Loucy (cell line): ENCODE results near the gene HPSE2.

ENCODE experiments used
- CTCF ChIP-seq: fragments of 200-600 bp; sonication (generic); conservative IDR thresholded peaks from 2 replicates; pipeline ENCODE4 v1.5.1; 2014; ENCODE audit warnings: mild to moderate bottlenecking, antibody characterized with exemption, low read length
- EZH2phosphoT487 ChIP-seq: fragments of 200-600 bp; IDR thresholded peaks from 2 replicates; pipeline ENCODE4 v1.6.1; 2018; ENCODE audit warnings: antibody characterized with exemption, mild to moderate bottlenecking, moderate library complexity, borderline replicate concordance

- no peak for TF ChIP-seq CTCF
- no peak for TF ChIP-seq EZH2phosphoT487
Observed at GRCh38 chr10:98450618-98451017, 785.0 kb downstream of the HPSE2 start.
